DMS114 treated with DMSO at 0.1 percent for 48 hours (cell line): ENCODE results near the gene C19orf12.
A peak's percentile ranks its signal among the peaks of the same experiment; 100 is the strongest.

ENCODE experiments used
- DNase-seq: peaks from one replicate; lab custom pipeline; 2025; ENCODE audit not compliant: unreplicated experiment; lab: John Stamatoyannopoulos, UW

Gene C19orf12

GRCh38 chr19:29714953-29715700 is at the start of gene C19orf12:
C19orf12 (minus strand) TSS chr19:29715261; CDS start chr19:29708413, 6,848 bp downstream.
- DNase-seq = peak; percentile 7

GRCh38 chr19:29764361-29764760 is 49.3 kb upstream of the C19orf12 start:
- no peak for DNase-seq

- DNase-seq = no peak
Observed at GRCh38 chr19:29763196-29763595, 48.1 kb upstream of the C19orf12 start.

GRCh38 chr19:29761575-29762232 is 46.6 kb upstream of the C19orf12 start:
- no peak for DNase-seq

GRCh38 chr19:29760752-29761502 is 45.9 kb upstream of the C19orf12 start:
- DNase-seq = no peak

GRCh38 chr19:29759359-29759758 is 44.3 kb upstream of the C19orf12 start:
- DNase-seq = no peak

- no peak for DNase-seq
Observed at GRCh38 chr19:29758863-29759262, 43.8 kb upstream of the C19orf12 start.

- no peak for DNase-seq
Observed at GRCh38 chr19:29757551-29757950, 42.5 kb upstream of the C19orf12 start.

GRCh38 chr19:29753934-29754305 is 38.9 kb upstream of the C19orf12 start:
- DNase-seq = no peak

- DNase-seq = no peak
Observed at GRCh38 chr19:29753190-29753933, 38.3 kb upstream of the C19orf12 start.

- DNase-seq = no peak
Observed at GRCh38 chr19:29752450-29753025, 37.5 kb upstream of the C19orf12 start.

- DNase-seq = no peak
Observed at GRCh38 chr19:29751932-29752331, 36.9 kb upstream of the C19orf12 start.

GRCh38 chr19:29750001-29750400 is 34.9 kb upstream of the C19orf12 start:
- no peak for DNase-seq

- no peak for DNase-seq
Observed at GRCh38 chr19:29748996-29749849, 34.2 kb upstream of the C19orf12 start.

GRCh38 chr19:29745253-29745652 is 30.2 kb upstream of the C19orf12 start:
- DNase-seq = no peak

- DNase-seq = no peak
Observed at GRCh38 chr19:29743681-29744080, 28.6 kb upstream of the C19orf12 start.

GRCh38 chr19:29741776-29742175 is 26.7 kb upstream of the C19orf12 start:
- no peak for DNase-seq

- DNase-seq = no peak
Observed at GRCh38 chr19:29741226-29741625, 26.2 kb upstream of the C19orf12 start.

- no peak for DNase-seq
Observed at GRCh38 chr19:29737461-29738000, 22.5 kb upstream of the C19orf12 start.

- DNase-seq = no peak
Observed at GRCh38 chr19:29735829-29736228, 20.8 kb upstream of the C19orf12 start.
